ENCODE data around the gene C1D.
"Not testable (repeated sequence)": the region's sequence is repeated elsewhere in the genome, so short reads cannot be mapped to it uniquely, and the experiment has no call there.

C1D gene

DNA sequence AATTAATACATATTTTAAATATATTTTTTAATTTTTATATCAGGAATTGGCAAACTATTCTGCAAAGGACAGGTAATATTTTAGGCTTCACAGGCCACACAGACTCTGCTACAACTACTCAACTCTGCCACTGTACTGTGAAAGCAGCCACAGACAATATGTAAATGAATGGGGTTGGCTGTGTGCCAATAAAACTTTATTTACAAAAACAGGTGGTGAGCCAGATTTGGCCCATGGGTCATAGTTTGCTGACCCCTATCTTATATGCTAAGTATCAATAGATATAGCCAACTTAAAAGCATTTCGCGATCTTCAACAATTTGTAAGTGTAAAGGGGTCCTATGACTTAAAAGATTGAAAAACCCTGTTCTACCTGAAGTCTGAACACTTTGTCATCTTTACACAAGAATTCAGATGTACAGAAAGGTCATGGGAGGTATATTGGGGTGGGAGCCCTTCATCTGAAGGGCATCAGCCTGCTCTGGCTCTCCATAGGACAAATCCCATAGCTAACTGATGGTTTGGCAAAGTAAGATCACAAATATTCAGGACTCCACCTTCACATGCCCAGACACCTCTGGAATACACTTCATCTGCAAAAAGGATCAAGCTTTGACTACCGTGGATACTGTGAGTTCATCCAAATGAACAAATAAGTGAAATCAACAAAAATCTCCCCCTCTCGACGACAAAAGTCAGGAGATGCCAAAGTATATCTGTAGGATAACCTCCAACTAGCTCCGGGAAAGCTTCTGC, 65.9 kb downstream of the C1D start:
- H3K27me3 ChIP-seq (ENCODE audit: control insufficient read depth in 1 of 2, insufficient read depth in 2 of 2, low read length in 2 of 2) = no peaks in the 10 kb centered on the region
- H3K9me3 ChIP-seq (ENCODE audit: low read length) = no peaks in the 10 kb centered on the region
- H3K9ac ChIP-seq (ENCODE audit: low read length) = no peak overlapping the region
- H3K27ac ChIP-seq (ENCODE audit: low read depth, low read length) = no peak overlapping the region
- H3K4me1 ChIP-seq (ENCODE audit: insufficient read depth, low read length) = no peaks in the 10 kb centered on the region
- no peak overlapping the region for H3K4me3 ChIP-seq (ENCODE audit: low read depth in 1 of 2, low read length in 2 of 2)
- H3K36me3 ChIP-seq (ENCODE audit: insufficient read depth, low read length) = no peaks in the 10 kb centered on the region

DNA sequence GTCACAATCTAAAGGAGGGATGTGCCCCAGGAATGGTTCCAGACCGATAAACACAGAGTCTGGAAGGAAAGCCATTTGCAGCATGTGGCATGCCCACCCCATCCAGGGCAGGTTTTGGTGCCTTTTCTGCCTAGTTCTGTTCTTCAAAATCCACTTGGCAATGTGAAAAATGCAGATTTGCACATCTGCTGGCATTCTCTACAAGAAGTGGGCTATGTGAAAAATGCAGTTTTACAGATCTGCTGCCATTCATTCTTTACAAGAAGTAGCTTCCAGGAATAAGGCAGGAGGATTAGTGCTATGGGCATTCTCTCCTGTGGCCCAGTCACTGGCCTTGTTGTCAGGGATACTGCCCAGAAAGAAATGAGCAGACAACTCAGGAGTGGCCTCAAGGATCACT, 68.1 kb downstream of the C1D start:
- Histone ChIP-seq H3K4me3 (ENCODE audit: low read depth in 1 of 2, low read length in 2 of 2) (no peak overlapping the region), H3K27ac (ENCODE audit: low read depth, low read length) (no peak overlapping the region), H3K9me3 (ENCODE audit: low read length) (no peaks in the 10 kb centered on the region), H3K9ac (ENCODE audit: low read length) (no peak overlapping the region), H3K36me3 (ENCODE audit: insufficient read depth, low read length) (no peaks in the 10 kb centered on the region), H3K27me3 (ENCODE audit: control insufficient read depth in 1 of 2, insufficient read depth in 2 of 2, low read length in 2 of 2) (no peaks in the 10 kb centered on the region), H3K4me1 (ENCODE audit: insufficient read depth, low read length) (no peaks in the 10 kb centered on the region)

DNA sequence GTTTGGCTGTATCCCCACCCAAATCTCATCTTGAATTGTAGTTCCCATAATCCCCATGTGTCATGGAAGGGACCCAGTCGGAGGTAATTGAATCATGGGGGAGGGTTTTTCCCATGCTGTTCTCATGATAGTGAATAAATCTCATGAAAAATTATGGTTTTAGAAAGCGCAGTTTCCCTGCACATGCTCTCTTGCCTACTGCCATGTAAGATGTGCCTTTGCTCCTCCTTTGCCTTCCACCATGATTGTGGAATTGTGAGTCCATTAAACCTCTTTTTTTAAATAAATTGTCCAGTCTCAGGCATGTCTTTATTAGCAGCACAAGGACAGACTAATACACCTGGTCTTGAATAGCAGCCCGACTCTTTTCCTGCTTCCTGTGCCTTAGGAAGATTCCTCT, 68.7 kb downstream of the C1D start:
- not testable (repeated sequence) for H3K9me3 ChIP-seq (ENCODE audit: low read length); H3K36me3 ChIP-seq (ENCODE audit: insufficient read depth, low read length); H3K27ac ChIP-seq (ENCODE audit: low read depth, low read length); H3K9ac ChIP-seq (ENCODE audit: low read length); H3K27me3 ChIP-seq (ENCODE audit: control insufficient read depth in 1 of 2, insufficient read depth in 2 of 2, low read length in 2 of 2); H3K4me1 ChIP-seq (ENCODE audit: insufficient read depth, low read length); H3K4me3 ChIP-seq (ENCODE audit: low read depth in 1 of 2, low read length in 2 of 2)

DNA sequence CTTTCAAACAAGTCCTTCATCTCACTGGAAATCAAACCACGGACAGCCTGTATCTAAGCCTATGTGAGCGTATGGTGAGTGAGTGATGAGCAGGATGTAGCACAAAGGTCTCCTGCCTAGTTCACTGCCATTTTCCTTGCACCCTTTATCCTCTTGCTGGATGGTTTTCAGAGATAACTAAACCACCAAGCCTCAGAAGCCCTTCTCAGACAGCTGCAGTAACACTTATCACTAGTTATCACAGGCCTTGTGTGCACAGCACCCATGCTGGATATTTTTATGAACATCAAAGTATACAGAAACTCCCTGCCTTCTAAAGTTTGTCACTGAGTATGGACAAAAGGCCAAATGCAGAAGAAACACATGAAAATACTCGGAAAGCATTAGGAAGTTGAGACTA, 69.5 kb downstream of the C1D start:
- Histone ChIP-seq H3K27me3 (ENCODE audit: control insufficient read depth in 1 of 2, insufficient read depth in 2 of 2, low read length in 2 of 2) (no peaks in the 10 kb centered on the region), H3K27ac (ENCODE audit: low read depth, low read length) (no peak overlapping the region), H3K9ac (ENCODE audit: low read length) (no peak overlapping the region), H3K9me3 (ENCODE audit: low read length) (no peaks in the 10 kb centered on the region), H3K4me3 (ENCODE audit: low read depth in 1 of 2, low read length in 2 of 2) (no peak overlapping the region), H3K4me1 (ENCODE audit: insufficient read depth, low read length) (no peaks in the 10 kb centered on the region), H3K36me3 (ENCODE audit: insufficient read depth, low read length) (no peaks in the 10 kb centered on the region)

DNA sequence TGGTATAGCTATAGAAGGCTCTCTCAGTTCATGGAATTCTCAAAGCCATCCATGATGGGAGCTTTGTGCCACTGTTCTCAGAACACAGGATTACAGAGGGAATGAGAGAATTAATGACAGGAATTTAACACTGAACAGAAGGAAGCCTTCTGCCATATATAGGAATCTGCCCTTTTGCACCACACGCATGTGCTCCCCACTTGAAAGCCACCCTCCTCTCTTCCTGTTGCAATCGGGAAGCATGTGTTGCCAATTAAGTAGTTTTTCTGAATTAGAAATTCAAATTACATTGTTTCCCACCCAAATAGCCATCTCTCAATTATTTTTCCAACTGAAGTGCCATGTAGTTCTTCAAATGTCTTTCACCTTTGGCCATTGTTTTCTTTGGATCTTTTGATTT, 71.3 kb downstream of the C1D start:
- Histone ChIP-seq H3K36me3 (ENCODE audit: insufficient read depth, low read length) (no peaks in the 10 kb centered on the region), H3K9me3 (ENCODE audit: low read length) (no peaks in the 10 kb centered on the region), H3K9ac (ENCODE audit: low read length) (no peak overlapping the region), H3K4me1 (ENCODE audit: insufficient read depth, low read length) (no peaks in the 10 kb centered on the region), H3K4me3 (ENCODE audit: low read depth in 1 of 2, low read length in 2 of 2) (no peak overlapping the region), H3K27ac (ENCODE audit: low read depth, low read length) (no peak overlapping the region), H3K27me3 (ENCODE audit: control insufficient read depth in 1 of 2, insufficient read depth in 2 of 2, low read length in 2 of 2) (no peaks in the 10 kb centered on the region)
